DMS 273 treated with DMSO at 0.1 percent for 48 hours (cell line): Measurements from ENCODE around the gene BHLHE40.
"Not testable (repeated sequence)": the region's sequence is repeated elsewhere in the genome, so short reads cannot be mapped to it uniquely, and the experiment has no call there.

ENCODE experiments used
- DNase-seq: peaks from one replicate; lab custom pipeline; 2025; lab: John Stamatoyannopoulos, UW

Gene BHLHE40

DNA sequence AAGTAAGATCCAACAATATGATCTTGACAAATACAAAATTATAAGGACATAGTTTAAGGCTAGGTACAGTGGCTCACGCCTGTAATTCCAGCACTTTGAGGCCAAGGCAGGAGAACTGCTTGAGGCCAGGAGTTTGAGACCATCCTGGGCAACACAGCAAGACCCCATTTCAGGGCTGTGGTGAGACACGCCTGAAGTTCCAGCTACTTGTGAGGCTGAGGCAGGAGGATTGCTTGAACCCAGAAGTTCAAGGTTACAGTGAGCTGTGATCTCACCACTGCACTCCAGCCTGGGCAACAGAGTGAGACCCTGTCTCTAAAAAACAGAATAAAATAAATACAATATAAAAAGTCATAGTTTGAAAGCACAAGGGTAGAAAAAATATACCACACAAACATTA is 17.4 kb upstream of the BHLHE40 start:
- DNase-seq: not testable (repeated sequence)

DNA sequence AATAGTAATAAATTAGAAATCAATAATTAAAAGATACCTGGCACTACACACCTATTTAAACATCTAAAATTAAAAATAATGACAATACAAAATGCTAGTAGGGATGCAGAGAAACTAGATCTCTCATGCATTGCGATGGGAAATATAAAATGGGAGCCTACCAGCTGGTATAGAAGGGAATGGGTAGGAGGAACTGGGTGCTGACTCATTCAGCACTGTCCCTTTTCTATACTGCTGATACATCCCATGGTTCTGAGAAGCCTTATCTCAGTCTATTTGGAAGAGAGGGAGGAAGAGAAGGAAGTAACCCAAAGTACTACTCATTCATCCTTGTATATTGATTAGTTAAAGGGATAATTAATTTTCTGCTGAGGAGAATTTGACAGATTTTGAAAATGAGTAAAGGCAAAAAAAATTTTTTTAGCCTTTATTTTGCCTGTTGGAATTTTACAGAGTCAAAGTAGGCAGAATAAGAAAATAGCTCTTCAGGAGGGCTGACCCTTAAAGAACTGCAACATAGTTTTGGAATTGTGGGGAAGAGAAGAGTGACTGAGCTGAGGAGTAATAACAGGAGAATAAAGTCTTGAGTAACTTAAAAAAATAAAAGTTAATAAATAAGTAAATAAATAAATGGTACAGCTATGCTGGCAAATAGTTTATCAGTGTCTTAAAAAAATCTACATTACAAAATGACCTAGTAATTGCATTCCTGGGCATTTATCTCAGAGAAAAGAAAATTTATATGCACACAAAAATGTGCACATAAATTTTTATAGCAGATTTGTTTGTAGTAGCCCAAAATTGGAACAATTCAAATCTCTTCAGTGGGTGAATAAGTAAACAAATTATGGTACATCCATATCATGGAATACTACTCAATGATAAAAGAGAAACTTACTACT is 15.3 kb upstream of the BHLHE40 start:
- DNase-seq: no peak

DNA sequence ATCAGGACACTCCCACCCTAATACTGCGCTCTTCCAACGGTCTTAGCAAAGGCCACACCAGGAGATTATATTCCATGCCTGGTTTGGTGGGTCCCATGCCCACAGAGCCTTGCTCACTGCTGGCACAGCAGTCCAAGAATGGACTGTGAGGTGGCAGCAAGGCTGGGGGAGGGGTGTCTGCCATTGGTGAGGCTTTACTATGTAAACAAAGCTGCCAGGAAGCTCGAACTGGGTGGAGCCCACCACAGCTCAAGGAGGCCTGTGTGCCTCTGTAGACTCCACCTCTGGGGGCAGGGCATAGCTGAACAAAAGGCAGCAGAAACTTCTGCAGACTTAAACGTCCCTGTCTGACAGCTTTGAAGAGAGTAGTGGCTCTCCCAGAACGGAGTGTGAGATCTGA is 13.2 kb upstream of the BHLHE40 start:
- not testable (repeated sequence) for DNase-seq

DNA sequence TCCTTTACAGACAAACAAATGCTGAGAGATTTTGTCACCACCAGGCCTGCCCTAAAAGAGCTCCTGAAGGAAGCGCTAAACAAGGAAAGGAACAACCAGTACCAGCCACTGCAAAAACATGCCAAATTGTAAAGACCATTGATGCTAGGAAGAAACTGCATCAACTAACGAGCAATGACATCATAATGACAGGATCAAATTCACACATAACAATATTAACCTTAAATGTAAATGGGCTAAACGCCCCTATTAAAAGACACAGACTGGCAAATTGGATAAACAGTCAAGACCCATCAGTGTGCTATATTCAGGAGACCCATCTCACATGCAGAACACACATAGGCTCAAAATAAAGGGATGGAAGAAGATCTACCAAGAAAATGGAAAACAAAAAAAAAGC is 11.6 kb upstream of the BHLHE40 start:
- not testable (repeated sequence) for DNase-seq

DNA sequence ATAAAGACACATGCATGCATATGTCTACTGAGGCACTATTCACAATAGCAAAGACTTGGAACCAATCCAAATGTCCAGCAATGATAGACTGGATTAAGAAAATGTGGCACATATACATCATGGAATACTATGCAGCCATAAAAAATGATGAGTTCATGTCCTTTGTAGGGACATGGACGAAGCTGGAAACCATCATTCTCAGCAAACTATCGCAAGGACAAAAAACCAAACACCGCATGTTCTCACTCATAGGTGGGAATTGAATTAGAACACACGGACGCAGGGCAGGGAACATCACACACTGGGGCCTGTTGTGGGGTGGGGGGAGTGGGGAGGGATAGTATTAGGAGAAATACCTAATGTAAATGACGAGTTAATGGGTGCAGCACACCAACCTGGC is 7.8 kb upstream of the BHLHE40 start:
- not testable (repeated sequence) for DNase-seq

DNA sequence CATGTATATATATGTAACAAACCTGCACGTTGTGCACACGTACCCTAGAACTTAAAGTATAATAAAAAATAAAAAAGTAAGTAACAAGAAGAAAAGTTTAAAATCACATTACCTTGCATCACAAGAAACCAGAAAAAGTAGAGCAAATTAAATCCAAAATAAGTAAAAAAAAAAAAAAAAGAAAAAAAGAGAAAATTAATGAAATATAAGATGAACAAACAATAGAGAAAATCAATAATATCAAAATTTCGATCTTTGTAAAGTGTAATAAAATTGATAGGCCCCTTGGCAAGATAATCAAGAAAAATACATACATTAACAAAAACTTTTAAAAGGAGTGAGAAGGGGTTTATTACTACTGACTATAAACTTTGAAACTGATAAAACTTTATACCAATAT is 7.4 kb upstream of the BHLHE40 start:
- no peak for DNase-seq

DNA sequence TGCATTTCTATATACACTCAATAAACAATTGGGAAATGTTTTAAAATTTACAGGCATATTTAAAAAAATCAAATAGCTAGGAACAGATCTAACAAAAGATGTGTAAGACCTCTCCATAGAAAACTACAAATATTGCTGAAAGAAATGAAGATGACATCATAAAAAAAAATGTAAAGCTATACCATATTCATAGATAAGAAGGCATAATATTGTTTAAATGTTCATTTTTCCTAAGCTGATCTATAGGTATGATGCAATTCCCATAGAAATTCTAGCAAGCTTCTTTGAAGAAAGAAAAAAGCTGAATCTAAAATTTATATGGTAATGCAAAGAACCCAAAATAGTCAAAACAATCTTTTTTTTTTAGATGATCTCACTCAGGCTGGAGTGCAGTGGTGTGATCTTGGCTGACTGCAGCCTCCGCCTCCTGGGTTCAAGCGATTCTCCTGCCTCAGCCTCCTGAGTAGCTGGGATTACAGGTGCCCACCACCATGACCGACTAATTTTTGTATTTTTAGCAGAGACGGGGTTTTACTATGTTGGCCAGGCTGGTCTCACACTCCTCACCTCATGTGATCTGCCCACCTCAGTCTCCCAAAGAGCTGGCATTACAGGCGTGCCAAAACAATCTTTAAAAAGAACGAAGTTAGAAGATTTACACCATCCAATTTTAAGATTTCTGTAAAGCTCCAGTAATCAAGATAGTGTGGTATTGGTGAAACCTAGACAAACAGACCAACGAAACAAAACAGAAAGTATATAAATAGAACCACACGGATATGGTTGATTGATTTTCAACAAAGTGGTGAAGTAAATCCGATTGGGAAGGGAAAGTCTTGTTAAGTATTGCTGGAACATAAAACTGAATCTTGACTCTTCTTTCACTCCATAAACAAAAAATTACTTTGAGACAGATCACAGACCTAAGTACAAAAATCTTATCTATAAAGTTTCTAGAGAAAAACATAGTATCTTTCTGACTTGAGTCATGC is 6.3 kb upstream of the BHLHE40 start:
- DNase-seq: no peak

DNA sequence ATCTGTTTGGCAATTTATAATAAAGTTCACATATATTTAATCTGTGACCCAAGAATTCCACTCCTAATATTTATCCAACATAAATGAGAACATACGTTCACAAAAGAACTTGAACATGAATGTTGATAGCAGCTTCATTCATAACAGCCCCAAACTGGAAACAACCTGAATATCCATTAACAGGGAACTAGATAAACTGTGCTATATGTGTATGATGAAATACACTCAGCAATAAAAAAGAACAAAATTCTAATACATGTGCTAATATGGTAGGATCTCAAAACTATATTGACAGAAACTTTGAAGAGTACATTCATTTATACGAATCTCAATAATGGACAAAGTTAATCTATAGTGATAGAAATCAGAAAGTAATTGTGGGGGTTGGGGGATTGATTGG is 5.1 kb upstream of the BHLHE40 start:
- no peak for DNase-seq

DNA sequence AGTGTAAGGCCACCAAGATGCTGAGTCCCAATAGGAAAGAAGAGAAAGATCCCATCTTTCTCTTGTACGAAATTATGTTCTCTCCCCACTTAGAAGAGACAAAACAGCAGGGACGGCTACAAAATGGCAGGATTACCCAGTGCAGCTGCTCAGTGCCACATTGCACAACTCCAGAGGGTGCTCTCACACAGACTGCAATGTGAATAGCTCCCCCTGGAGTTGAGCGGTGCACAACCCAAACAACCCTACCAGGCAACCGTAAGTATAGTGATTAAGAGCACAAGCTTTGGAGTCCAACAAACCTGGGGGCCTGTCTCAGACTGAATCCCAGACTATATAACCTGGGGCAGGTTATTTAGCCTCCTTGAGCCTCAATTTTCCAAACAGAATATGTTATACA is 3.1 kb upstream of the BHLHE40 start:
- peak; percentile 44 for DNase-seq

DNA sequence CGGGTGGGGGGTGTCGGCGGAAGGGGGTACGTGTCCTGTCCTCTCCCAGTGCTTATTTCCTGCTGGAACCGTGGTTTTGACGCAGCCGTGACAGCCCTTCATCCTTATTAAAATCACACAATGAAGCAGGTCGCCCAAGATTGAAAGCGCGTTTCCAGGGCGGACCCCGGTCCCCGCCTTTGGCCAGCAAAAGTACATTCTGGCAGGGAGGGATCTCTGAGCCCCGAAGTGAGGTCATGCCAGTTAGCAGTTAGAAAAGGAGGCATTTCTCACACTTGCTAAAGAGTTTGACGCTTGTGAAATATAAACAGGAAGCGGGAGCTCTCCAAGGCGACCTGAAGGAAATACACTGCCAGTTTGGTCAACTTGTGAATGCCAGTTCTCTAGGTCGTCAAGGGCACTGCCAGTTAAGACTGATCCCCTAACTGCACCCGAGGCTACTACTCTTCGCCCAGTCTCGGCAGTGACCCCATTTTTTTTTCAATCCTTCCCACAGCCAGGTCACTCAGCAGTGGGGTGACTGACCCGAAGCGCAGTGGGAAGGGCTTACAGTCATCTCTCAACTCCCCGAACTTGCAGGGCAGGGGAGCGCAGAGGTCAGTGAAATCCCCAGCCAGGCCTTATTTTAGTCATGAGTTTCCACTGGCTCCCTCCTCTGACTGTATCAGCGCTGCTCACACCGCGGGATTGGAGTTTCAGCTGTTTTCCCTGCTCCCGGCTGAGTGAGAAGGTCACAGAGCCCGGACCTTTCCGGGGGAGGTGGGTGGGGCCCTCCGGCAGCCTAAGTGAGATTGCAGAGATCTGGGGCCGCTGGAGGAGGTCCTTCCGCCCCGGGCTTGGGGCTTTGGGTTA is 2.0 kb upstream of the BHLHE40 start:
- DNase-seq: no peak

DNA sequence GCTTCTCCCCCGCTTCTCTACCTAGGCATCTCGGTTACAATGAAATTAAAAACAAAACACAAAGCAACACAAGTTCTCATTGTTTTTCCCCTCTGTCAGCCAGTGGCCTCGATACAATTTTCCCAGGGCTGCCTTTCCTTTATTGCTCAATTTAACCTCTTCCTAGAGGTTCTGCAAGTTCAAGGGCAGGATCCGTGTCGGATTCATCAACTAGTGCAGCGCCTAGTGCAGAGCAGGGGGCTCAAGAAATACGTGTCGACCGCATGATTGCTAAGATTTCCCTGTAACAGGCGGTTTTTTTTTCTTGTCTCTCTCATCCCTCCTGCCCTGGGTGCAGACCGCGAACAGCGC is 1.4 kb upstream of the BHLHE40 start:
- DNase-seq: no peak

DNA sequence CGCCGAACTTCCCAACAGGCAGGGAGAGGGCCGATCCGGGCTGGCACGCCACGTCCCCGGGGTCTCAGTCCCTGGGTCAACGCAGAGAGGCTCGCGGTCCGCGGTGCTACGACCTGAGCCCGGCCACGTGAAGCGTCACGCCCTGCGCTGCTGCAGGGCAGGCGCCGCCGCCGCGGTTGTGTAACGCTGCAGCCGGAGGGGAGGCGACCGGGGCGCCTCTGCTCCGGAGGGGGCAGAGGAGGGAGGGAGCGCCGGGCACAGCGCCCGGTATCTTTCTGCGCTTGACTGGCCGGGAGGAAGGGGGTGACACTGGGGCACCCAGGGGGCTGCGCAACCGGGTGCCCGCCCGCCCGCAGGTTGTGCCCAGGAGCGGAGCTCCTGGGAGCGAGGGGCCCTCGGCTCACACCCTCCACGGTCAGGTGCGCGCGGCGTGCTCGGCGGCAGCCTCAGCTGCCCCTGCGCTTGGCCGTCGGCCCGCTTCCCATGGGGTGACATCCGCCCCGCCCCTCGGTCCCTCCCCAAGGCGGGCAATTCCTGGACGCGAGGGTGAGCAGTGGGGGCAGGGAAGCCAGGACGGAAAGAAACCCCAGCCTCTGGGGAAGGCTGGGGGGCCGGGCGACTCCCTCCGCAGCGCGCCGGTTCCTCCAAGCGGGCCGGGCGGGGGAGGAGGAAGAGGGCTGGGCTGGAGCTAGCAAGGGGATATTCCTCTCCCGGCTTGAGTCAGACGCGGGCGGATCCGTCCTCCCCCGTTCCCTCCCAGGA is 852 bp upstream of the BHLHE40 start:
- DNase-seq: peak; percentile 84

DNA sequence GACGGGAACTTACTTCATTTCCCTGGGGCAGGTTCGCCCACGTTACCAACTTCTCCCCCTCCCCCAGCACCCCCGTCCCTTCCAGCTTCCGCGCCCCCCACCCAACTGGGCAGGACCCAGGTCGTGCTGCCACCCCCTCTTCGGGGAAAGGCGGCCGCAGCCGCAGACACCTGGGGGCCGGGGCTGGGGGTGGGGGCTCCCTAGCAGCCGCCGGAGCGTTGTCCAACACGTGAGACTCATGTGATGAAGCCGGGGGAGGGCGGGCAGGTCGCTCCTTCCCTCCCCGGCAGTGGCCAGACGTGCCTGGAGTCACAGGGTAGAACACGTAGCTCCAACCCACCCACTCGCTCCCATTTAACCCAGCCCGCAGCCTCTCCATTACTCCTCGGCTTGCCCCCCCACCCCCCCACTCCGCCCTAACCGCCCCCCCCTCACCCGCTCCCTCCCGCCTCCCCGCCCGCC is 240 bp upstream of the BHLHE40 start:
- DNase-seq: peak; percentile 86

DNA sequence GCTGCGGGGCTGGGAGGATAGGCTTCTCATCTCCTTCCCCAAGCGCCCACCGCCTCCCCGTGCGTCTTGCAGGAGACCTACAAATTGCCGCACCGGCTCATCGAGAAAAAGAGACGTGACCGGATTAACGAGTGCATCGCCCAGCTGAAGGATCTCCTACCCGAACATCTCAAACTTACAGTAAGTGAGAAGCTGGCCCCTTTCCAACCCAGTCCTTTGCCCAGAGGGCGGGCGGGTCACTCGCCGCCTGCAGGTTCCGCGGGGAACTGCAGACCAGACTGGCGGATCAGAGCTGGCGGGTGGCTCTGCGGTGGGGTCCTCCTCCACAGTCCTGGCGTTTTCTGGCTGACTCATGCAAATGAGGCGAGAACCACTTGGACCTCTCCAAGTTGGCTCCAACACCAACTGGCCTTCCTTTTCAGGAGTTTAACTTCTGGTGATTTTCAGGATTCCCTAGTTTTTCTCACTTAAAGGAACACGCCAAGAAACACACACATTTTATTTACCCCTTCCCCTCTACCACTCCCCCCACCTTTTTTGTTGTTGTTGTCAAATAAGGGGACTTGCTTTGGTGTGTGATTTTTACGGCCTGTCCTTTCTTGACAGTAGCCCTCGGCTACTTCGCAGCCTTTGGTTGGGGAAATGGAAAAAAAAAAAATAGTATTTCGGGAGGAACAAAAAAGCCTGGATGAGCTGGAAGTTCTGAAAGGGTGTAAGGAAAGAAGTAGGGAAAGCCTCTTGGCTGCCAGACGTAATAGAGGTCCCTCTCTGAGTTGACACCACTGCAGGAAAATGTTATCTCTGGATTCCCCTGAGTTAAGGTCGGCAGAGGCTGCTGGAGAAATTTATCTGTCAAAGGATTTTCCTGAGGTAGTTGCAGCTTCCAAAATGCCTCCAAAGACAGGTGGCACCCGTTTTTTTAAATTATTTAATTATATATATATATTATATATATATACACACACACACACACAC is 1.3 kb downstream of the BHLHE40 start:
- peak; percentile 72 for DNase-seq

DNA sequence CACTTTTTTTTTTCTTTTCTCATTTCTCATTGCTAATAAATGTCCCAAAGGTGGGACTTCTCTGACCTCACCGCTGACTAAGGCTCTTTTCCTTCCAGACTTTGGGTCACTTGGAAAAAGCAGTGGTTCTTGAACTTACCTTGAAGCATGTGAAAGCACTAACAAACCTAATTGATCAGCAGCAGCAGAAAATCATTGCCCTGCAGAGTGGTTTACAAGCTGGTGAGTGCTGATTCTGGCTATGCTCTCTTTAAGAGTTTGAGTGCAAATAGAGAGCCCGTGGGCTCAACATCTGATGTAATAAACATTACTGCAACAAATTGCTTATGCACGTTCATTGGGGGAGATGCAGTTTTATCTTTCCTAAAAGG is 2.0 kb downstream of the BHLHE40 start:
- no peak for DNase-seq

DNA sequence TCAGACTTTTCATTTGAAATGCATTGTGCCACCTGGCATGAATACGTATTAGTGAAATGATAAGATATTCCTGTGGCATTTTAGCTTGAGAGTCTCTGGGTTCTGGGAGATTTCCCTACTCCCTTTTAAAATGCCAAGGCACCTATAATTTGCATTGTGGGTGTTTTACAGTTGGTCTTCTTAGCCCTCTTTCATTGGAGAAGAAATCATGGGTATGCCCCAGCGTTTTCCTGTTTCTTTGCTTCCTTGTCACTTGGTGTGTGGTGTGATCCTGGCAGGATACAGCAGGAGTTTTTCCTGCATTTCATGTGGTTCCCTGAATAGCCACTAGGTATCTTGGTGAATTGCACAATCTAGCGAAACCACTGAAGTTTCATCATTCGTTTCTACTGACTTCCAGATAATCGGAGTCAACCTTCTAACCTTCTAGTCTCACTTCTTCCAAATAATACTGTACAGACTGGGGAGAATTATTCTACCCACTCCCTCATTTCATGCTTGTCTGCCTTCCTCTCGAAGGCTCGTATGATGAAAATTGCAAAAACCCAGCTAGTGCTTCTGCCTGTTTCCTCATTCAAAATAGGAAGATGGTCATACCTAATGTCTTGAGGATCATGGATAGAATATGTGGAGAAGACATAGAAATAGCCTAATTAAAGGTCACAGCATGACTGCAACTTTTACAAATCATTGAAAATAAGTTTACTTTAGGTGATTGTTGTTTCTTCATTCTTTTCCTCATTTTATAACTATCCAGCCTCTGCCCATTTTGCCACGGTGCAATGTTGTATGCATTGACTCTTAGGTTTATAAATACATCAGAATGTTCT is 2.6 kb downstream of the BHLHE40 start:
- DNase-seq: no peak

DNA sequence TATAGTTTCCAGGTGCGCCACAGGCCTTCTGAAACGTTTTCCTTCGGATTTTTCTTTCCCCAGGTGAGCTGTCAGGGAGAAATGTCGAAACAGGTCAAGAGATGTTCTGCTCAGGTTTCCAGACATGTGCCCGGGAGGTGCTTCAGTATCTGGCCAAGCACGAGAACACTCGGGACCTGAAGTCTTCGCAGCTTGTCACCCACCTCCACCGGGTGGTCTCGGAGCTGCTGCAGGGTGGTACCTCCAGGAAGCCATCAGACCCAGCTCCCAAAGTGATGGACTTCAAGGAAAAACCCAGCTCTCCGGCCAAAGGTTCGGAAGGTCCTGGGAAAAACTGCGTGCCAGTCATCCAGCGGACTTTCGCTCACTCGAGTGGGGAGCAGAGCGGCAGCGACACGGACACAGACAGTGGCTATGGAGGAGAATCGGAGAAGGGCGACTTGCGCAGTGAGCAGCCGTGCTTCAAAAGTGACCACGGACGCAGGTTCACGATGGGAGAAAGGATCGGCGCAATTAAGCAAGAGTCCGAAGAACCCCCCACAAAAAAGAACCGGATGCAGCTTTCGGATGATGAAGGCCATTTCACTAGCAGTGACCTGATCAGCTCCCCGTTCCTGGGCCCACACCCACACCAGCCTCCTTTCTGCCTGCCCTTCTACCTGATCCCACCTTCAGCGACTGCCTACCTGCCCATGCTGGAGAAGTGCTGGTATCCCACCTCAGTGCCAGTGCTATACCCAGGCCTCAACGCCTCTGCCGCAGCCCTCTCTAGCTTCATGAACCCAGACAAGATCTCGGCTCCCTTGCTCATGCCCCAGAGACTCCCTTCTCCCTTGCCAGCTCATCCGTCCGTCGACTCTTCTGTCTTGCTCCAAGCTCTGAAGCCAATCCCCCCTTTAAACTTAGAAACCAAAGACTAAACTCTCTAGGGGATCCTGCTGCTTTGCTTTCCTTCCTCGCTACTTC is 3.8 kb downstream of the BHLHE40 start:
- no peak for DNase-seq
